HG02840 (cell line): ENCODE measurements around the gene GPR62.

Source experiments
- ATAC-seq: cut with Tn5 transposase; IDR thresholded peaks from one replicate; pipeline ENCODE4 v1.9.1; 2021; ENCODE audit warnings: mild to moderate bottlenecking, moderate library complexity, moderate number of reproducible peaks; ENCODE audit not compliant: unreplicated experiment, low FRiP score

Gene GPR62

DNA sequence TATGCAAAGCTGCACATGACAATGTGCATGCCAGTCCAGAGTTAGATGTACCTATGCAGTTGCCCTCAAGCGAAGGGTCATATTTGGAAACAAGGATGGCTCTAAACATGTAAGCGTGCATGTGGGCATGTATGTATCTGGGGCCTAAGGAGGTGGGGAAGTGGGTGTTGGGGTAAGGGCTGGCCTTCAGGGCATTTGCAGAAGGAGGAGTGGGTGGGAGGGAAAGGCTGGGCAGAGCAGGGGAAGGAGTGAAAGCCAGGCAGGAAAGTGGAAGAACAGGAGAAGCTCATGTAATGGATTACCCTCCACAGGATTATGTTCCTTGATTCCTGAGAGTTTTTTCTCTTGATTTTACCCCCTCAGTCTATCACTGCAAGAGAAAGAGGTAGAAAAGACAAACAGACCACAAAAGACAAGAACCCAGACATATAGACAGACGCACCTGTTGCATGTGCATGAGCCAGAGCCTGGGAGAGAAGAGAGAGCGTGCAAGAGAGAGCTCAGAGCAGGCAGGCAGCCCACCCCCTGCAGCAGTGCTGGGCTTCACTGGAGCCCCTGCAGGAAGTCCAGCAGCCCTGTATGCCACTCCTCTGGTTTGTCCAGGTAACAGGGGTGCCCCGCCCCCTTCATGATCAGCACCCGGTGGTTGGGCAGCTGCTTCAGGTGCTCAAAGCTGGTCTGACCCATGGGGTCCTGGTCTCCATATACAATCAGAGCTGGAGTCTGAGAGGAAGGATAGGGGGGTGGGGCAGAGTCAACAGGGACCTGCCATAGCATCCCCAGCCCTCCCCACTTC lies 13.9 kb downstream of the GPR62 start:
- ATAC-seq, result no peak

DNA sequence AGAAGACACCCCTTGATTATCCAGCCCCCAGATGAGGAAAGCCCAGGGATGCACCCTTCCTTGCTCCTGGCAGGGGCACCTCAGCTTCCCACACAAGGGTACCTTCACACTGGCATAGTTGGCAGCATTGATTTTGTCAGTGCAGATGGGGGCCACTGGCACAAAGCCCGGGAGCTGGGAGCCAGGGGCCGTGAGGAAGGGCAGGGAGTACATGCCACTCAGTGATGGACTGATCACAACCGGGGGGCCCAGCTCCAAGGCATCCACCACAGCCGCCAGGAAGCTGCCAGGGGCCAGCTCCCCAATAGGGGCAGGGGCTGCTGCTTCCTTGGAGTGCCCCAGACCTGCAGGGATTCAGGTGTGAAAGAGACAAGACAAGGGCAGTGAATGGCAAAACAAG lies 14.7 kb downstream of the GPR62 start:
- ATAC-seq, result no peak

DNA sequence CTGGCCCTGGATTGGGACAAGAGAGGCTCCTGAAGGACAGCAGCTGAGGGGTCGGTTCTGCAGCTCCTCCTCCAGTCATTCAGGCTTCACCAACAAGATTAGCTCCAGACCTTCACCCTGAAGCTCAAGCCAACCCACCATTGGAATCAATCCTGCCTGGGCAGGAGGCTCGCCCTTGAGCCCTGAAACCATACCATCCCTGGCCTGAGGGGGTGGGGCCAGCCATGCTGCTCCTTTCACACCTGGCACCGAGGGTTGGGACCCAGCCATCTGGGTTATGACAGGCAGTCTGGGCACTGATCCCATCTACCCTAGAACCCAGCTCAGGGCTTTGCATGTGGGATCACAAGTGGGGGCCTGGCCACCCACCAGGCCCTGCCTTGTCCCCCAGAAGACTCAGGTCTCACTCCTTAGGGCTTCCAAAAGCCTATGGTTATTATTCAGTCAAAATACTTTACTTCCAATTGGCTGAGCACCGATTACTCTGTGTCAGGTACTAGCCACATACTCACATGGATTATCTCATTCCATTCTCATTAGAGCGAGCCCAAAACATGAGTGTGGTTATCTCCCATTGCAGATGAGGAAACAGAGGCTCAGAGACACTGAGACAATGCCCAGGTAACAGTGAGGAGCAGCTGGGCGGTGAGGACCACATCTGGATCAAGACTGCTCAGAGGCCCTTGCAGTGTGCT lies 15.6 kb downstream of the GPR62 start:
- no peak for ATAC-seq

DNA sequence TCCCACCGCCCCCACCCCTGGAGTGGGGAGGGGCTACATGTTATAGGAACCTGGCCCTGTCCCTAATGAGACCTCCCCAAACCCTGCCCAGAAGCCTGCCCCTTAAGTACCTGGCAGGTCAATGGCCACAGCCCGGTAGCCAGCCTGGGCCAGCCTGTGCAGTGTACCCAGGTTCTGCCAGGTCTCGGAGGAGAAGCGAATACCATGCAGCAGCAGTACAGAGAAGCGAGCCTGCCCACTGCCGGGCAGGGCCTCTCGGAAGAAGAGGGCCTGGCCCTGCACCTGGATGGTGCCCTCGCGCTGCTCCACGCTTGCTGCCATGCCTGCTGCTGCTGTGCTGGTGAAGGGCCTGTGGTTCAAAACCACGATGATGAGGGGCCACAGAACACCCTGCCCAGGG lies 16.2 kb downstream of the GPR62 start:
- no peak for ATAC-seq

DNA sequence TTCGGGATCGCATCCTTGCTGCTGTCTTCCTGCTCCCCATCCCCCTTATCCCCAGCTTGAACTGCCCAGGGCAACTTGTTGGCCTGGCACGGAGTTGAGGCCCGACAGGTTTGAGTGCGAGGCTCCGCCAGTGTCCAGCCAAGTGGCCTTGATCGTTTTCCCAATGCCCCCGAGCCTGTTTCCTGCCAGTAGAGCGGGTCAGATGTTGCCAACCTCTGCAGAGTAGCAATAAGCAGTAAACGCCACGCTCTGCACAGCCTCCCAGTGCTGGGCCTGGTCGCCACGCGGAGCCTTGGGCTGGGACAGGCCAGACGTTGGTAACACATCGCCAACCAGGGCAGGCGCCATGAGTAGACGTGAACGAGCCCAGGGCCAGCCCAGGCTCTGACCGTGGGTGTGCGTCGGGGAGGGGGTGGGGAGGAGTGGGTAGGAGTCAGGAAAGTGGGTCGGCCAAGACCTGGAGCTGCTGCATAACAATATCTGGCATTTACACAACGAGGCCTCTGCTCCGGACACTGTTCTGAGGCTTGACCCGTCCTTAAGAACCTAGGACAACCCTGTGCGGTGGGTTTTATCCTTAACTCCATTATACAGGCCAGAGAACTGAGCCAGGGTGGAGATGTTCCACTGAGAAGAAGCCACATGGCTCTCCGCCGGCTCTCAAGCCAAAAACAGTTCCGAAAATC lies 19.2 kb downstream of the GPR62 start:
- ATAC-seq, result no peak

DNA sequence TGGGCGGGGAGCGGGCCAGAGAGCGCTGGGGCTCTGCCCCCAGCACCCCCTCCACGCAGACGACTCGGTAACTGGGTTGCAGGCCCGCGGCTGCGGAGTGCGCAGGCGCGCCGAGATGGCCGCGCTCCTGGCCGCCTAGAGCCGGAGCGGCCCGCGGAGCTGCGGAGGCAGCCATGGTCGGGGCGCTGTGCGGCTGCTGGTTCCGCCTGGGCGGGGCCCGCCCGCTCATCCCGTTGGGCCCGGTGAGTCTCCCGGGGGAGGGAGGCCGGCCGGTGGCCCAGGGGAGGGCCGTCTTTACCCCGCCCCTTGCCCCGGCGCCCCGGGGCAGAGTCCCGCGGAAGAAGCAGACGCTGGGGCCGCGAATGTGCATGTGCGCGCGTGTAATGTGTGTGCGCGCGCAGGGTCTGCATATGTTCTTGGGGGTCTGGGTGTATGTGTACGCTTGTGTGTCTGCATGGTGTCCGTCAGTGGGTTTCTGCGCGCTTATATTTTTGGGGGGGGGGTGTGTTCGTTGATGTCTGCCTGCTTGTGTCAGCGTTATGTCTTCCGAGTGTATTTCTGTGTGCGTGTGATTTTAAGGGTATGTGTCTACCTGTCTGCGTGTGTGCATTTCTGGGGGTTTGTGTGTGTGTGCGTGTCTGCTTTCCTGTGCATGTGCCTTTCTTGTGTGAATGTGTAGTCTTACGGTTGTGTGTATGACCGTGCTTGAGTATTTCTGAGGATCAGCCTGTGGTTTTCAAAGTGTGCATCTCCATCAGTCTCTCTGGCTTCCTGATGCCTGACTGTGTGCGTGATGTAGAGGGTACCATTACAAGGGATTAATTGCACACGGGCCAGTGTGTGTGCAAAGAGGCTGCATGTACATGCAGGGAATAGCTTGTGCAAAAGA lies 20.0 kb downstream of the GPR62 start, which contains the start of gene ABHD14A:
Gene ABHD14A, plus strand, starts transcription at position 102 of the 889 bp plus-strand sequence. Its CDS starts 72 bp downstream, at position 174.
- ATAC-seq, result no peak

DNA sequence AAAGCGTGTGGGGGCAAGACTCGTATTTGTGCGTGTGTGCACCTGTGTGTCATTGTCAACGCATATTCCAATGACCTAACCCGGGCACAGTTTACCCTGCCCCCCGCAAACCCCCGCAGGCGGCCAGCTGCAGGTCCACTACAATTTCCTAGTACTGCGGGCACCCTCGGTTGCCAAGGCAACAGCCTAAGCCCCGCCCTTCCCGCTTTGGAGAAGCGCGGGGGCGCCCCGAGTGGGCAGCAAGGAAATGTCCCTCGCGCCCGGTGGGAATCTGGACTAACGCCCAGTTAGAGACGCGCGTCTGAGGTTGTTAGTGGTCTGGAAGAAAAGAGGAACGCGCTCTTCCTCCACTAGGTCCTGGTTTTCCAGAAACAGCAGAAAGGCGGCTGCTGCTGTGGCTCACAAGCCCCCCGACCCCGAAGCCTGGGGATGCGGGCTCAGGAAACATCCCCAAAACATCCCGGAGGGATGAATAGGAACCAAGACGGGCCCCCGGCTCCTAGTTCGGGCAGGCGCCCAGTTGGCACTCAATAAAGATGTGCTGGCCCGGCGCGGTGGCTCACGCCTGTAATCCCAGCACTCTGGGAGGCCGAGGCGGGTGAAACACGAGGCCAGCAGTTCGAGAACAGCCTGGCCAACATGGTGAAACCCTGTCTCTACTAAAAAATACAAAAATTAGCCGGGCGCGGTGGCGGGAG lies 20.8 kb downstream of the GPR62 start:
- ATAC-seq, result no peak

DNA sequence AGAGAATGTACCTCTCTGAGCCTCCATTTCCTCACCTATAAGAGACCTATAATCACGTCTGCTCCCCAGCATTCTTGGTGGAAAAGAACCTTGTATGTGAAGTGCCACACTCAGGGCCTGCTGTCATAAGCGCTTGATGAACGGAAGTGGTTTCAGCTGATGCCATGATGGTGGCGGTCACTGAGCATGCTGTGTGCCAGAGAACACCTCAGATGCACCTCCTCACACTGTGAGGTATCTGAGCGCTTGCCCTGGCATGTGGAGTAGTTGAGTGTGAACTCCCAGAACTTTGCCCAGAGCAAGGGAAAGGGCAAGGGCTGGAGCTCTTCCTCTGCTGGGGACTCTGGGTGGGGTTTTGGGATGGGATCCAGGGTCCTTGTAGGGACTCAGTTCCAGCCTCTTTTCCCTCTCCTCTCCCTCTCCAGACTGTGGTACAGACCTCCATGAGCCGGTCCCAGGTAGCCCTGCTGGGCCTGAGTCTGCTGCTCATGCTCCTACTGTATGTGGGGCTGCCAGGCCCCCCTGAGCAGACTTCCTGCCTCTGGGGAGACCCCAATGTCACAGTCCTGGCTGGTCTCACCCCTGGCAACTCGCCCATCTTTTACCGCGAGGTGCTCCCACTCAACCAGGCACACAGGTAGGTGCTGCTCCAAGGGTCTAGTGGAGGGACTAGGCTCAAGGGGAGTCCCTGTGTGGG lies 22.4 kb downstream of the GPR62 start:
- ATAC-seq, result no peak

DNA sequence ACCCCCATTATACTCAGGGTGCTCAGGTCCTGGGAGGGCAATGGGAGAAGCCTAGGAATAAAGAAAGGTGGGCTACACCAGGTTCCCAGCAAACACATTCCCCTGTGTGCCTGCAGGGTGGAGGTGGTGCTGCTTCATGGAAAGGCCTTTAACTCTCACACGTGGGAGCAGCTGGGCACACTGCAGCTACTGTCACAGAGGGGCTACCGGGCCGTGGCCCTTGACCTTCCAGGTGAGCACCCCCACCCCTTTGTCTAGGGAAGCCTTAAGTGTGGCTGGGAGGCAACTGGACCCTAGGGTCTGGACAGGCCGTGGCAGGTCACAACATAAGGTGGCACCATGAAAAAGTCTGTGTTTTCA lies 22.9 kb downstream of the GPR62 start:
- ATAC-seq, result no peak

DNA sequence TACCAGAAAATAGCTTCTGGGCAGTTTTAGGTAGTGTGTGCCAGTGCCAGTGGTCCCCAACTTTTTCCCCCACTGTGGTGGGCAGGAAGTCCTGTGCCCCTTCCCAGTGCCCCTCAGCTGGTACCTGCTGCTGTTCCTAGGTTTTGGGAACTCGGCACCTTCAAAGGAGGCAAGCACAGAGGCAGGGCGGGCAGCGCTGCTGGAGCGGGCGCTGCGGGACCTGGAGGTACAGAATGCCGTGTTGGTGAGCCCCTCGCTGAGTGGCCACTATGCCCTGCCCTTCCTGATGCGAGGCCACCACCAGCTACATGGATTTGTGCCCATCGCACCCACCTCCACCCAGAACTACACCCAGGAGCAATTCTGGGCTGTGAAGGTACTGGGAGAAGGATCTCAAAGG lies 25.1 kb downstream of the GPR62 start:
- no peak for ATAC-seq

DNA sequence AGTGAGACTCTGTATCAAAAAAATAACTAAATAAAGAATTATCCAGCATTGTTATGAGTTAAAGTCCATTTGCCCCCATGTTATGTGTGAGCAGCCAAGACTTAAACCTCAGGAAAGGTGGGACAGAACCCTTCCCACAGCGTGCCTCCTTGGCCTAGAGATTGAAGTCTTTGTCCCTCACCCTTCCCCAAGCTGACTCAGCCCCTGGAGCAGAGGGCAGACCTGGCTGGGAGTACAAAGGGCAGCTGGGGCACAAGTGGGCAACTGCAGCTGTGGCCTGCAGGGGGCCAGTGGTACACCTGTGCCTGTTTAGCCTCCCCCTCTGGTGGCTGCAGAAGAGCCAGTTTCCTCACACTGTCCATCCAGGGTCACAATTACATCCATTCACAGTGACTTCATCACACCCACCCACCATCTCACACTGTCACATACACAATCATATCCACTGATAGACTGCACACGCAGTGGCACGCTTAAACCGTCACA lies 27.2 kb downstream of the GPR62 start:
- peak; percentile 30 for ATAC-seq

DNA sequence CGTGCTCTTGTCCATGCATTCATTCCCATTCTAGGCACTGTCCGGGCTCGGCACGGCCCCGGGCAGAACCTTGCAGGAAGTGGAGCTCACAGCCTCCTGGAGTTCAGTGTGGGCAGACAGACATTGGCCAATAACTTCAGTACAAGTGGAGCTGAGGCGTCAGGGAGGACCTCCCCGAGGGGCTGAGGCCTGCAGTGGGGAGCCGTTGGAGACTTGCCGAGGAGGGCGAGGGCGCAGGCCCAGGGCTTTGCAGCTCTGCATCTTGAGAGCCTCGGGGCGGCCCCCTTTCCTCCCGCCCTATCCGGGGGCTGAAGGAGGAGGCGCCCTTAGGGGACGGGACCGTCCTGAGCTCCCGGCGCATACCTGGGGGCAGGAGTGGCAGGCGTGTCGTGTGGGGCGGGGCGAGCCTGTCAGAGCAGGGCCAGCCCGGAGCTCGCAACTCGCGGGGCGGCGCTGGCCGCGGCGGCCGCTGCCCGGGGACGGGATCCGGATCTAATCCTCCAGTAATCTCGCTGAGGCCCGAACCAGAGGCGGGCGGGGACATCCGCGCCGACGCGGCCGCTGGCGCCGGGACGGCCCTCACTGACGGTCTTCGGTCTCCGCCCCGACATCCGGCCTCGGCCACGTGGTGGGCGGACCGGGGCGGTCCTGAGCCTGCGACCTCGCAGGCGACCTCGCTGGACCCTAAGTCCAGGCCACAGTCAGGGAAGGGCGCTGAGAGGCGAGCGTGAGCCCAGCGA lies 27.8 kb downstream of the GPR62 start, which contains the start of gene ACY1:
Gene ACY1, plus strand, starts transcription at position 698 of the 740 bp plus-strand sequence. CDS start 530 bp downstream, outside the sequence.
- peak; percentile 64 for ATAC-seq

DNA sequence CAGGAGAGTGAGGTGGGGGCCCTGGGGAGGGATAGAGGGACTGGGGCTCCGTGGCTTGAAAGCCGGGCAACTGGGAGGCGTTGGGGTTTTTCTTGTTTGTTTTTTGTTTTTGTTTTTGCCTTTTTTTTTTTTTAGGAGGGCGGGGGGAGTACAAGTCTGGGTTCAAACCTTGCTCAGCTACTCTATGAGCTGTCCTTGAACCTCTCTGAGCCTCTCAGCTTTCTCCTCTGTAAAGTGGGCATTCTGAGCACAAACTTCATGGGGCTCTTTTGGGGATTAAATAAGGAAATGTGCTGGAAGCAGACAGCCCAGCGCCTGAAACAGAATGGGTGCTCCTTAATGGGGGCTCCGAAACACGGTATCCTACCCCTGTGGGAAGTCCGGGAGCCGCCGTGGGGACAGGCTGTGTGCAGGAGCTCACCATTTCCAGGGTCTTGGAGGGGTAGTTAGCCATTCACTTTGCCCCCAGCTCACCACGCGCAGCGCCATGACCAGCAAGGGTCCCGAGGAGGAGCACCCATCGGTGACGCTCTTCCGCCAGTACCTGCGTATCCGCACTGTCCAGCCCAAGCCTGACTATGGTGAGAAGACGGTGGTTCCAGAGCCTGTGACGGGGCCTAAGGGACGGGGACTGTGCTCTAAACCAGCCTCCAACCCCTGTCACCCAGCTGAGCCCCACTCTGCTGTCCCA lies 28.5 kb downstream of the GPR62 start:
- ATAC-seq, result no peak

DNA sequence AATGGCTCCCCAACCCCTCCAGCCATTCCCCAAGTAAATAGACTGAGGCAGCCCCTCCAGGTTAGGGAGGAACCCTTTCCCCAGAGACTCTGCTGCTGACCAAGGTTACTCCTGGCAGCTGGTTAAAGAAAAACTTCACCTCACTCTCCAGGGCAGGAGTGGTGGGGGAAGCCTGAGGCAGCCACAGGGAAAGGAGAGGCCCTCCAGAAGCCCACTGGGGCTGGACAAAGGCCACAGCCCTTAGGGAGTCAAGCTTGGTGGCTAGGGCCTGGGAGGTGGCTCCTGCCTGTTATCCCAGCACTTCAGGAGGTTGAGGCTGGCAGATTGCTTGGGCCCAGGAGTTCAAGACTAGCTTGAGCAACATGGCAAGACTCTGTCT lies 29.1 kb downstream of the GPR62 start:
- ATAC-seq, result no peak

DNA sequence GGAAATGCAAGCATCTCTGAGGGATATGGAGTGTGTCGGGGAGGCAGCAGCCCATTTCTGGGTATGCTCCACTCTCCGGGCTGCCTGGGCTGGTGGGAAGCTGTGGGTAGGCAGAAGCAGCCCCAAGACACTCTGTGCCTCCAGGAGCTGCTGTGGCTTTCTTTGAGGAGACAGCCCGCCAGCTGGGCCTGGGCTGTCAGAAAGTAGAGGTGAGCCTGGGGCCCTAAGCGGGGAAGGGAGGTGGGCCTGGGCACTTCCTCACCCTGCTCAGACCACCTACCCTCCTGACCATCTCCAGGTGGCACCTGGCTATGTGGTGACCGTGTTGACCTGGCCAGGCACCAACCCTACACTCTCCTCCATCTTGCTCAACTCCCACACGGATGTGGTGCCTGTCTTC lies 29.9 kb downstream of the GPR62 start:
- ATAC-seq, result no peak

DNA sequence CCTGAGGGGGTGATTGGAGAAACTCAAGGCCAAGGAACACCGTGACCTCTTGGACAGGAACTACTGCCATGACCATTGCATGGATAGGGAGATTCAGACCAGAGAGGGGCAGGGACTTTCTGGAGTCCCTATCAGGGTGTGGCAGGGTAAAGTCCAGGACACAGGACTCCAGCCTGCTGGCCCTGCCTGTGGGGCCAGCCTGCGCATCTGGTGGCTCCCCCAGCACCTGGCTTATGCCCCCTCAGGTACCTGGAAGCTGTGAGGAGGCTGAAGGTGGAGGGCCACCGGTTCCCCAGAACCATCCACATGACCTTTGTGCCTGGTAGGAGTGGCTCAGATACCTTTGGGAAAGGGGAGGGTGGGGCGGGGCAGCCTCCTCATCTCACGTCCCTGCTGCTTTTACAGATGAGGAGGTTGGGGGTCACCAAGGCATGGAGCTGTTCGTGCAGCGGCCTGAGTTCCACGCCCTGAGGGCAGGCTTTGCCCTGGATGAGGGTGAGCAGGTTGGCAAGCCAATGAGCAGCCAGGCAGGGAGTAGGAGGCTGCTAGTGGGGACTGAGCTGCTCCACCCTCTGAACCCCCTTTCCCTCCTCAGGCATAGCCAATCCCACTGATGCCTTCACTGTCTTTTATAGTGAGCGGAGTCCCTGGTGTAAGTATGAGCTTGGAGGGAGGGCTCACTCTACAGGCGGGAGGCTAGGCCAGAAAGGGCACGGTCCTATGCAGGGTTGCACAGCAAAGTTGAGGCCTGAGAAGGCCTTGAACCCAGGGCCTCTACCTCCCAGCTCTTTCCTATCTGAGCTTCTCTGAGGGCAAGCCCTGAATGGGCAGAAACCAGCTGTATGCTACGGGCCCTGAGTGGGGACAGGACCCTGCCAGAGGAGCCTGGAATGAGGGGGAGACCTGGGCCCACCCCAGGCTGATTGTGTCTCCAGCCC lies 31.1 kb downstream of the GPR62 start:
- no peak for ATAC-seq

DNA sequence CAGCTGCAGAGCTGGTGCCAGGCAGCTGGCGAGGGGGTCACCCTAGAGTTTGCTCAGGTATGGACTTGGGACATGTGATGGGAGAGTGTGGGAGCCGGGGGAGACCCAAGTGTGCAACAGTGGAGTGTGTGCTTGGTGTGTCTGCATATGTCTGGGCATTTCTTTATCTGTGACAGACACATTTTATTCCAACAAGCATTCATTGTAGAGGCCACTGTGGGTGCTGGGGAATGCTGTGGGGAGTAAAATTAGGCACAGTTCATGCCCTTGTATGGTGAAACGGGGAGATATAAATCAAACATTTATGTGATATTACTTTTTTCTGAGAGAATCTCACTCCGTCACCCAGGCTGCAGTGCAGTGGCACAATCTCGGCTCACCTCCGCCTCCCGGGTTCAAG lies 32.4 kb downstream of the GPR62 start:
- ATAC-seq, result no peak
